Measurements from ENCODE around the gene CCDC171. TPM values are rescaled to one million over a fixed set of nuclear protein-coding genes. Genes with fewer than 3 reads are reported as not detected.

CCDC171 gene
- total and polyA plus RNA-seq, 2 of the 13 experiments (the other 11 are each of a cell fraction or from before 2014, with no cell fraction given): 0.95 to 2.5 TPM

GRCh38 chr9:15552636-15553527 is at the start of gene CCDC171 (continued):
- peak; percentile 77; the same call in 1 of the 2 replicates for TF ChIP-seq ATF6 (CRISPR knock-in tag; conservative IDR thresholded peaks at IDR 0.05)
- 0 out of 2 replicates have a peak, but pooled peaks have one; percentile 10 for TF ChIP-seq SOX5 (CRISPR knock-in tag; IDR thresholded peaks at IDR 0.05; ENCODE audit: borderline replicate concordance)
- TF ChIP-seq, protein P1, sequence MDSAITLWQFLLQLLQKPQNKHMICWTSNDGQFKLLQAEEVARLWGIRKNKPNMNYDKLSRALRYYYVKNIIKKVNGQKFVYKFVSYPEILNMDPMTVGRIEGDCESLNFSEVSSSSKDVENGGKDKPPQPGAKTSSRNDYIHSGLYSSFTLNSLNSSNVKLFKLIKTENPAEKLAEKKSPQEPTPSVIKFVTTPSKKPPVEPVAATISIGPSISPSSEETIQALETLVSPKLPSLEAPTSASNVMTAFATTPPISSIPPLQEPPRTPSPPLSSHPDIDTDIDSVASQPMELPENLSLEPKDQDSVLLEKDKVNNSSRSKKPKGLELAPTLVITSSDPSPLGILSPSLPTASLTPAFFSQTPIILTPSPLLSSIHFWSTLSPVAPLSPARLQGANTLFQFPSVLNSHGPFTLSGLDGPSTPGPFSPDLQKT (CRISPR knock-in tag; IDR thresholded peaks at IDR 0.05; ENCODE audit: borderline replicate concordance): no peak
- TF ChIP-seq, protein P2, sequence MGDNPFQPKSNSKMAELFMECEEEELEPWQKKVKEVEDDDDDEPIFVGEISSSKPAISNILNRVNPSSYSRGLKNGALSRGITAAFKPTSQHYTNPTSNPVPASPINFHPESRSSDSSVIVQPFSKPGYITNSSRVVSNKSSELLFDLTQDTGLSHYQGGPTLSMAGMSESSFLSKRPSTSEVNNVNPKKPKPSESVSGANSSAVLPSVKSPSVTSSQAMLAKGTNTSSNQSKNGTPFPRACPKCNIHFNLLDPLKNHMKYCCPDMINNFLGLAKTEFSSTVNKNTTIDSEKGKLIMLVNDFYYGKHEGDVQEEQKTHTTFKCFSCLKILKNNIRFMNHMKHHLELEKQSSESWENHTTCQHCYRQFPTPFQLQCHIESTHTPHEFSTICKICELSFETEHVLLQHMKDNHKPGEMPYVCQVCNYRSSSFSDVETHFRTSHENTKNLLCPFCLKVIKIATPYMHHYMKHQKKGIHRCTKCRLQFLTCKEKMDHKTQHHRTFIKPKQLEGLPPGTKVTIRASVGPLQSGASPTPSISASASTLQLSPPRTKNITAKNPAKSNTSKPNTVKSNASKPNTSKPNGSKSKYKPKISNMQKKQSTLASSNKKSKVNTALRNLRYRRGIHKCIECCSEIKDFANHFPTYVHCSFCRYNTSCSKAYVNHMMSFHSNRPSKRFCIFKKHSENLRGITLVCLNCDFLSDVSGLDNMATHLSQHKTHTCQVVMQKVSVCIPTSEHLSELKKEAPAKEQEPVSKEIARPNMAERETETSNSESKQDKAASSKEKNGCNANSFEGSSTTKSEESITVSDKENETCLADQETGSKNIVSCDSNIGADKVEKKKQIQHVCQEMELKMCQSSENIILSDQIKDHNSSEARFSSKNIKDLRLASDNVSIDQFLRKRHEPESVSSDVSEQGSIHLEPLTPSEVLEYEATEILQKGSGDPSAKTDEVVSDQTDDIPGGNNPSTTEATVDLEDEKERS (CRISPR knock-in tag; IDR thresholded peaks at IDR 0.05): no peak
- TF ChIP-seq ZNF501 (CRISPR knock-in tag; IDR thresholded peaks at IDR 0.05): peak; percentile 95
- peak; percentile 97 for TF ChIP-seq TFDP2 (CRISPR knock-in tag; IDR thresholded peaks at IDR 0.05)
- peak; percentile 91 for TF ChIP-seq MXD4 (CRISPR knock-in tag; IDR thresholded peaks at IDR 0.05)
- peak; percentile 73 for TF ChIP-seq GMEB2 (CRISPR knock-in tag; IDR thresholded peaks at IDR 0.05; ENCODE audit: low read depth)
- TF ChIP-seq HCFC1 (IDR thresholded peaks at IDR 0.05; ENCODE audit: low read depth, low read length): no peak
- TF ChIP-seq, protein P3, sequence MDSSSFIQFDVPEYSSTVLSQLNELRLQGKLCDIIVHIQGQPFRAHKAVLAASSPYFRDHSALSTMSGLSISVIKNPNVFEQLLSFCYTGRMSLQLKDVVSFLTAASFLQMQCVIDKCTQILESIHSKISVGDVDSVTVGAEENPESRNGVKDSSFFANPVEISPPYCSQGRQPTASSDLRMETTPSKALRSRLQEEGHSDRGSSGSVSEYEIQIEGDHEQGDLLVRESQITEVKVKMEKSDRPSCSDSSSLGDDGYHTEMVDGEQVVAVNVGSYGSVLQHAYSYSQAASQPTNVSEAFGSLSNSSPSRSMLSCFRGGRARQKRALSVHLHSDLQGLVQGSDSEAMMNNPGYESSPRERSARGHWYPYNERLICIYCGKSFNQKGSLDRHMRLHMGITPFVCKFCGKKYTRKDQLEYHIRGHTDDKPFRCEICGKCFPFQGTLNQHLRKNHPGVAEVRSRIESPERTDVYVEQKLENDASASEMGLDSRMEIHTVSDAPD (CRISPR knock-in tag; IDR thresholded peaks at IDR 0.05): no peak
- no peak for TF ChIP-seq ZNF777 (CRISPR knock-in tag; IDR thresholded peaks at IDR 0.05)
- TF ChIP-seq GFI1 (CRISPR knock-in tag; IDR thresholded peaks at IDR 0.05; ENCODE audit: borderline replicate concordance): 0 out of 2 replicates have a peak, but pooled peaks have one; percentile 3
- TF ChIP-seq FOXA3 (CRISPR knock-in tag; IDR thresholded peaks at IDR 0.05): 0 out of 2 replicates have a peak, but pooled peaks have one; percentile 17
- 0 out of 2 replicates have a peak, but pooled peaks have one; percentile 57 for TF ChIP-seq ZBTB7A (CRISPR knock-in tag; IDR thresholded peaks at IDR 0.05)
- TF ChIP-seq ZNF547 (CRISPR knock-in tag; IDR thresholded peaks at IDR 0.05): peak; percentile 59; the same call in 1 of the 2 replicates
- TF ChIP-seq, protein P4, sequence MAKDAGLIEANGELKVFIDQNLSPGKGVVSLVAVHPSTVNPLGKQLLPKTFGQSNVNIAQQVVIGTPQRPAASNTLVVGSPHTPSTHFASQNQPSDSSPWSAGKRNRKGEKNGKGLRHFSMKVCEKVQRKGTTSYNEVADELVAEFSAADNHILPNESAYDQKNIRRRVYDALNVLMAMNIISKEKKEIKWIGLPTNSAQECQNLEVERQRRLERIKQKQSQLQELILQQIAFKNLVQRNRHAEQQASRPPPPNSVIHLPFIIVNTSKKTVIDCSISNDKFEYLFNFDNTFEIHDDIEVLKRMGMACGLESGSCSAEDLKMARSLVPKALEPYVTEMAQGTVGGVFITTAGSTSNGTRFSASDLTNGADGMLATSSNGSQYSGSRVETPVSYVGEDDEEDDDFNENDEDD (CRISPR knock-in tag; IDR thresholded peaks at IDR 0.05; ENCODE audit: borderline replicate concordance): peak; percentile 97

Data from HepG2 (cell line).